Heart left ventricle (tissue), 16 donors: Measurements from ENCODE around the gene PPP1R14D. TPM values are rescaled to one million over a fixed set of nuclear protein-coding genes. Genes with fewer than 3 reads are reported as not detected.
A peak's percentile ranks its signal among the peaks of the same experiment; 100 is the strongest.

ENCODE experiments used
- ATAC-seq, 4 donors: fragments of 200-7000 bp; cut with Tn5 transposase; one replicate each; pipeline ENCODE4 v1.9.1; 2020 to 2022; ENCODE audit warnings: moderate library complexity in 4 of 4, mild to moderate bottlenecking in 3 of 4, moderate number of reproducible peaks in 1 of 4
- DNase-seq, 5 donors: peaks; one replicate each; pipeline ENCODE4 v3.0.0-alpha.2; 2020
- H3K27ac ChIP-seq, 12 donors: fragments of 200-600 bp; sonication (generic) in 4 of 12; one replicate each; pipeline versions ENCODE4 v1.5.0 to v1.8.0; 2016 to 2022; ENCODE audit warnings: mild to moderate bottlenecking in 2 of 12
- H3K27me3 ChIP-seq, 9 donors: fragments of 200-600 bp; sonication (generic) in 2 of 9; one replicate each; pipeline versions ENCODE4 v1.5.1 to v1.8.0; 2016 to 2022; ENCODE audit warnings: mild to moderate bottlenecking in 3 of 9
- H3K36me3 ChIP-seq, 9 donors: fragments of 200-600 bp; sonication (generic) in 2 of 9; one replicate each; pipeline versions ENCODE4 v1.5.0 to v1.8.0; 2018 to 2022; ENCODE audit warnings: mild to moderate bottlenecking in 2 of 9
- H3K4me1 ChIP-seq, 12 donors: fragments of 200-600 bp; sonication (generic) in 4 of 12; one replicate each; pipeline versions ENCODE4 v1.5.0 to v1.8.0; 2016 to 2022; ENCODE audit warnings: mild to moderate bottlenecking in 3 of 12
- H3K4me3 ChIP-seq, 12 donors: fragments of 200-600 bp; sonication (generic) in 4 of 12; one replicate each; pipeline versions ENCODE4 v1.5.0 to v1.8.0; 2017 to 2022; ENCODE audit warnings: mild to moderate bottlenecking in 9 of 12, moderate library complexity in 4 of 12
- H3K9me3 ChIP-seq, 12 donors: fragments of 200-600 bp; sonication (generic) in 4 of 12; one replicate each; pipeline versions ENCODE4 v1.5.0 to v1.8.0; 2016 to 2022; ENCODE audit warnings: mild to moderate bottlenecking in 1 of 12
- CTCF ChIP-seq, 12 donors: fragments of 200-600 bp; sonication (generic) in 4 of 12; IDR thresholded peaks; one replicate each; pipeline versions ENCODE4 v1.5.0 to v1.8.0; 2018 to 2022; ENCODE audit warnings: antibody characterized with exemption in 12 of 12, mild to moderate bottlenecking in 5 of 12
- POLR2A ChIP-seq, 2 donors: fragments of 450-650 bp; IDR thresholded peaks; one replicate each; pipeline ENCODE4 v1.6.1; 2017; ENCODE audit warnings: antibody characterized with exemption in 2 of 2, mild to moderate bottlenecking in 2 of 2, moderate library complexity in 2 of 2
- WGBS, 4 donors: extraction: QIAGEN DNeasy Blood & Tissue Kit in 2 of 4; methylation state at CpG; one replicate each; pipeline versions ENCODE4 v1.1.5 to v1.1.7; 2013 to 2018; 5-methylcytosine and 5-hydroxymethylcytosine counted together
- intact Hi-C, 10 donors: fragments of 100-400 bp; cut with DNase I; formaldehyde crosslinking; loops; one replicate each; pipeline versions ENCODE4 v1.11.1 to v1.14.2; 2022
- polyA plus RNA-seq, 2 donors: library from polyadenylated mRNA; stranded (reverse); fragments of 200-250 nt; gene quantifications; one replicate each; pipeline ENCODE4 v1.2.3, GENCODE V29; 2013
- total RNA-seq, 9 donors: library from RNA; depleted of rRNA in 2 of 9; stranded (reverse); fragments of >200 nt in 2 of 9; fragmentation: NEBNext Ultra II Directional in 3 of 9; extraction: Animal tissue kit (Norgen Biotek cat#: 25700) in 3 of 9; gene quantifications; one replicate each; pipeline versions ENCODE4 v1.1.0 to v1.2.4, GENCODE V29; 2016 to 2023
- donor health status: ischemic (EF 13 %, LVEDD 7.1; RV severe dilation, severe dysfunction).
- donor health status: healthy with polysubstance abuse.
- donor health status: DM: no; HTN: yes; CAD: no.
- donor health status: DM: no; HTN: no; CAD: no.
- donor health status: ischemic (EF 25% LVEDD 6.9; RV normal size, moderate dysfunction).
- donor health status: ischemic (EF 25% LVEDD 5.7; RV mildly dilated, moderate dysfunction).
- donor health status: healthy.
- donor health status: DM: yes; HTN: yes; CAD: no.
- donor health status: ischemic (EF 35%, LVEDD 5.7; RV mildly dilated, moderate dysfunction).
- donor health status: nonischemic (EF 11% LVEDD 7.7; RV severe dilation, severe dysfunction).
- donor health status: DM: yes; HTN: yes; CAD: no.
- donor health status: PGD.
- donor health status: ischemic (EF 29% LVEDD 5.4; RV normal size, mild dysfunction).
- donor health status: nonischemic (EF 23%, LVEDD 6.1; RV moderate dilation, normal function).

Gene PPP1R14D
- total and polyA plus RNA-seq, 11 donors: not detected

GRCh38 chr15:40841741-40842140 is 13.2 kb upstream of the PPP1R14D start:
- WGBS, 4 donors: 52 to 56% (median 55%) methylated on average over 2 of the region's 2 CpGs

GRCh38 chr15:40838756-40839155 is 10.2 kb upstream of the PPP1R14D start:
- Histone ChIP-seq H3K36me3 (no peaks in the 10 kb centered on the region), H3K4me1 (peaks cover 0 to 5% (median 0%) of the 10 kb centered on the region in 12 donors), H3K9me3 (no peaks in the 10 kb centered on the region), H3K27ac (no peak overlapping the region), H3K4me3 (no peak overlapping the region), H3K27me3 (peaks cover 0 to 9% (median 2%) of the 10 kb centered on the region in 9 donors)
- WGBS, 4 donors: 82 to 88% (median 86%) methylated on average over 5 of the region's 5 CpGs
- no peak for TF ChIP-seq CTCF (IDR thresholded peaks at IDR 0.05)
- TF ChIP-seq POLR2A (IDR thresholded peaks at IDR 0.05): no peak
- DNase-seq (no peak), ATAC-seq (no peak)
- intact Hi-C loops: no loop called here

More at GRCh38 chr15:40841741-40842140, 13.2 kb upstream of the PPP1R14D start:
- ATAC-seq: peak in 1 of 4 donors; percentile 25
- TF ChIP-seq CTCF (IDR thresholded peaks at IDR 0.05): no peak
- TF ChIP-seq POLR2A (IDR thresholded peaks at IDR 0.05): no peak
- H3K4me3 ChIP-seq: no peak overlapping the region
- peaks cover 0 to 26% (median 10%) of the 10 kb centered on the region in 12 donors for H3K4me1 ChIP-seq
- peaks cover 9 to 36% (median 19%) of the 10 kb centered on the region in 9 donors for H3K27me3 ChIP-seq
- H3K27ac ChIP-seq: no peak overlapping the region
- H3K9me3 ChIP-seq: no peaks in the 10 kb centered on the region
- intact Hi-C loops: no loop called here
- DNase-seq: no peak
- H3K36me3 ChIP-seq: no peaks in the 10 kb centered on the region

- H3K9me3 ChIP-seq: no peaks in the 10 kb centered on the region
- intact Hi-C loops: no loop called here
- no peaks in the 10 kb centered on the region for H3K4me1 ChIP-seq
- no peak overlapping the region for H3K4me3 ChIP-seq
- no peaks in the 10 kb centered on the region for H3K36me3 ChIP-seq
- WGBS, 4 donors: 84 to 94% (median 93%) methylated on average over 1 of the region's 1 CpG
- no peaks in the 10 kb centered on the region for H3K27me3 ChIP-seq
- ATAC-seq (no peak), DNase-seq (no peak)
- TF ChIP-seq POLR2A (IDR thresholded peaks at IDR 0.05) (no peak), CTCF (IDR thresholded peaks at IDR 0.05) (no peak)
- no peak overlapping the region for H3K27ac ChIP-seq
Measured at GRCh38 chr15:40836020-40836419, 7.5 kb upstream of the PPP1R14D start.

- no peak overlapping the region for H3K27ac ChIP-seq
- H3K27me3 ChIP-seq: no peaks in the 10 kb centered on the region
- H3K36me3 ChIP-seq: no peaks in the 10 kb centered on the region
- H3K4me1 ChIP-seq: no peaks in the 10 kb centered on the region
- no peak overlapping the region for H3K4me3 ChIP-seq
- DNase-seq (no peak), ATAC-seq (no peak)
- intact Hi-C loops: no loop called here
- TF ChIP-seq POLR2A (IDR thresholded peaks at IDR 0.05) (no peak), CTCF (IDR thresholded peaks at IDR 0.05) (no peak)
- H3K9me3 ChIP-seq: no peaks in the 10 kb centered on the region
Measured at GRCh38 chr15:40832903-40833302, 4.4 kb upstream of the PPP1R14D start.
